Testis (tissue), 3 donors: ENCODE data around the gene CFAP43. TPM values are rescaled to one million over a fixed set of nuclear protein-coding genes. Genes with fewer than 3 reads are reported as not detected.

ENCODE experiments used
- DNase-seq: peaks from one replicate; pipeline ENCODE4 v3.0.0-alpha.2; 2019
- H3K27ac ChIP-seq, 2 donors: fragments of 200-600 bp; sonication (generic); one replicate each; pipeline ENCODE4 v1.5.1; 2019
- H3K27me3 ChIP-seq: fragments of 200-600 bp; sonication (generic); one replicate; pipeline ENCODE4 v1.5.1; 2019
- H3K36me3 ChIP-seq: fragments of 200-600 bp; sonication (generic); one replicate; pipeline ENCODE4 v1.5.1; 2017; ENCODE audit warnings: low read depth; ENCODE audit errors: missing control alignments
- H3K4me1 ChIP-seq: fragments of 200-600 bp; sonication (generic); one replicate; pipeline ENCODE4 v1.5.1; 2019
- H3K4me3 ChIP-seq, 2 donors: fragments of 200-600 bp; sonication (generic); one replicate each; pipeline ENCODE4 v1.5.1; 2017 to 2019
- H3K9me3 ChIP-seq: fragments of 200-600 bp; sonication (generic); one replicate; pipeline ENCODE4 v1.5.1; 2017
- CTCF ChIP-seq, 3 experiments: fragments of 450-650 bp in 2 of 3; fragments of 200-600 bp in 1 of 3; sonication (generic) in 1 of 3; IDR thresholded peaks; one replicate each; pipeline ENCODE4 v1.5.1; 2016 to 2019; ENCODE audit warnings: antibody characterized with exemption in 3 of 3, mild to moderate bottlenecking in 2 of 3, moderate library complexity in 1 of 3
- POLR2A ChIP-seq: fragments of 450-650 bp; IDR thresholded peaks from one replicate; pipeline ENCODE4 v1.6.1; 2017; ENCODE audit warnings: antibody characterized with exemption, mild to moderate bottlenecking, moderate library complexity
- WGBS, 2 donors: methylation state at CpG; one replicate each; pipeline ENCODE4 v1.1.5; 2018; 5-methylcytosine and 5-hydroxymethylcytosine counted together
- intact Hi-C: fragments of 100-400 bp; cut with DNase I; formaldehyde crosslinking; loops from one replicate; pipeline ENCODE4 v1.15.1; 2023; ENCODE audit warnings: low total_unique reads
- polyA plus RNA-seq: library from polyadenylated mRNA; stranded (reverse); fragments of 350-450 nt; fragmentation: Illumina TruSeq; extraction: RNeasy Lipid Tissue Mini Kit (QIAGEN cat#74804); gene quantifications from one replicate; pipeline ENCODE4 v1.2.3, GENCODE V29; 2014; ENCODE audit warnings: low read depth, low replicate concordance; ENCODE audit not compliant: insufficient read depth
- total RNA-seq, 2 donors: library from RNA; depleted of rRNA; stranded (reverse); fragments of >200 nt; gene quantifications; one replicate each; pipeline ENCODE4 v1.2.3, GENCODE V29; 2016

CFAP43 gene
- total and polyA plus RNA-seq, 3 donors from 2014 or later = 37.8 to 72.8 (median 60.7) TPM

- Histone ChIP-seq H3K27me3 (no peaks in the 10 kb centered on the region), H3K9me3 (no peaks in the 10 kb centered on the region), H3K4me3 (no peak overlapping the region), H3K27ac (no peak overlapping the region), H3K4me1 (no peaks in the 10 kb centered on the region), H3K36me3 (no peaks in the 10 kb centered on the region)
- no peak for DNase-seq
- TF ChIP-seq POLR2A (no peak), CTCF (IDR thresholded peaks at IDR 0.05) (no peak)
- intact Hi-C loops = no loop called here
- WGBS, 2 donors = 71 to 72% methylated on average over 3 of the region's 3 CpGs
Observed at GRCh38 chr10:104109908-104110662, 122.1 kb downstream of the CFAP43 start.

GRCh38 chr10:104104926-104105325 lies 127.2 kb downstream of the CFAP43 start:
- H3K27ac ChIP-seq = no peak overlapping the region
- no peak overlapping the region for H3K4me3 ChIP-seq
- no peaks in the 10 kb centered on the region for H3K27me3 ChIP-seq
- TF ChIP-seq POLR2A = no peak
- no peak for TF ChIP-seq CTCF (IDR thresholded peaks at IDR 0.05)
- no peaks in the 10 kb centered on the region for H3K4me1 ChIP-seq
- DNase-seq = no peak
- 94 to 96% methylated on average over 2 of the region's 2 CpGs for WGBS, 2 donors
- H3K36me3 ChIP-seq = no peaks in the 10 kb centered on the region
- H3K9me3 ChIP-seq = no peaks in the 10 kb centered on the region
- intact Hi-C loops = no loop called here

GRCh38 chr10:104104418-104104817 lies 127.7 kb downstream of the CFAP43 start:
- 0% methylated on average over 1 of the region's 1 CpG for WGBS, 2 donors

GRCh38 chr10:104103956-104104355 lies 128.2 kb downstream of the CFAP43 start:
- DNase-seq = no peak
- no peaks in the 10 kb centered on the region for H3K9me3 ChIP-seq
- WGBS, 2 donors = 80 to 82% methylated on average over 1 of the region's 1 CpG

More at GRCh38 chr10:104104418-104104817, 127.7 kb downstream of the CFAP43 start:
- H3K9me3 ChIP-seq = no peaks in the 10 kb centered on the region
- no peak overlapping the region for H3K4me3 ChIP-seq
- DNase-seq = no peak
- H3K4me1 ChIP-seq = no peaks in the 10 kb centered on the region
- no peak overlapping the region for H3K27ac ChIP-seq
- intact Hi-C loops = no loop called here
- TF ChIP-seq POLR2A (no peak), CTCF (IDR thresholded peaks at IDR 0.05) (no peak)
- no peaks in the 10 kb centered on the region for H3K27me3 ChIP-seq
- no peaks in the 10 kb centered on the region for H3K36me3 ChIP-seq

More at GRCh38 chr10:104103956-104104355, 128.2 kb downstream of the CFAP43 start:
- no peaks in the 10 kb centered on the region for H3K36me3 ChIP-seq
- intact Hi-C loops = no loop called here
- no peak for TF ChIP-seq POLR2A
- TF ChIP-seq CTCF (IDR thresholded peaks at IDR 0.05) = no peak
- no peaks in the 10 kb centered on the region for H3K27me3 ChIP-seq
- H3K4me3 ChIP-seq = no peak overlapping the region
- no peak overlapping the region for H3K27ac ChIP-seq
- no peaks in the 10 kb centered on the region for H3K4me1 ChIP-seq
